ENCODE measurements around the gene RYR2. TPM values are rescaled to one million over a fixed set of nuclear protein-coding genes. Genes with fewer than 3 reads are reported as not detected.

RYR2 gene
- total RNA-seq, 1 experiment from 2014 or later: 2.8 TPM

DNA sequence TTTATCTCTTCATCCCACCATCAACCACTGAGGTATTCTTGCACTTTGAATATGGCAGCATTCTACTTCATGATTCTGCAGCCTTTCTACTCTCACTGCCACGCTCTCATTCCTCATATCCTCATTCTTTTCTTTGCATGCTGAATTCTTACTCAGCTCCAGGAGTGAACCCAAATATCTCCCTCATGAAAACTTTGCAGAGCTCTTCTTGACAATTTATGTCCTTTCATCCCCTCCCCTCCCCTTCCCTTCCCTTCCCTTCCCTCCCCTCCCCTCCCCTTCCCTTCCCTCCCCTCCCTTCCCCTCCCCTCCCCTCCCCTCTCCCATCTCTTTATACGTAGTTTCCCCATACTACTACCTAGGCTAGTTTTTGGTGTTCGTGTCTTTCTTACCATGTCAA is 363.9 kb downstream of the RYR2 start:
- no peak overlapping the region for H3K27ac ChIP-seq (ENCODE audit: low read depth, low read length, poor library complexity, severe bottlenecking)
- POLR2A ChIA-PET (ENCODE audit: low non-redundant PET): no interaction called here
- H3K4me3 ChIP-seq (ENCODE audit: low read depth, low read length, poor library complexity, severe bottlenecking): no peak overlapping the region
- BruUV-seq (replicated peaks): no TSS peak
- no peaks in the 10 kb centered on the region for H3K4me1 ChIP-seq (ENCODE audit: insufficient read depth, low read length, poor library complexity, severe bottlenecking)
- no peaks in the 10 kb centered on the region for H3K27me3 ChIP-seq (replicated peaks; ENCODE audit: insufficient read depth, low read depth, low read length, poor library complexity)
- no peak for DNase-seq (ENCODE audit: low spot score)
- intact Hi-C loops (cut with micrococcal nuclease; ENCODE audit: unreplicated experiment): no loop called here
- CTCF ChIA-PET: no interaction called here
- no peaks in the 10 kb centered on the region for H3K9me3 ChIP-seq (ENCODE audit: low read depth, low read length, poor library complexity, severe bottlenecking)
- no peaks in the 10 kb centered on the region for H3K36me3 ChIP-seq (ENCODE audit: insufficient read depth, low read length, poor library complexity, severe bottlenecking)
- no peak for TF ChIP-seq EZH2 (IDR thresholded peaks at IDR 0.05; ENCODE audit: borderline replicate concordance, low read depth, low read length, poor library complexity, severe bottlenecking)
- TF ChIP-seq, protein P1, sequence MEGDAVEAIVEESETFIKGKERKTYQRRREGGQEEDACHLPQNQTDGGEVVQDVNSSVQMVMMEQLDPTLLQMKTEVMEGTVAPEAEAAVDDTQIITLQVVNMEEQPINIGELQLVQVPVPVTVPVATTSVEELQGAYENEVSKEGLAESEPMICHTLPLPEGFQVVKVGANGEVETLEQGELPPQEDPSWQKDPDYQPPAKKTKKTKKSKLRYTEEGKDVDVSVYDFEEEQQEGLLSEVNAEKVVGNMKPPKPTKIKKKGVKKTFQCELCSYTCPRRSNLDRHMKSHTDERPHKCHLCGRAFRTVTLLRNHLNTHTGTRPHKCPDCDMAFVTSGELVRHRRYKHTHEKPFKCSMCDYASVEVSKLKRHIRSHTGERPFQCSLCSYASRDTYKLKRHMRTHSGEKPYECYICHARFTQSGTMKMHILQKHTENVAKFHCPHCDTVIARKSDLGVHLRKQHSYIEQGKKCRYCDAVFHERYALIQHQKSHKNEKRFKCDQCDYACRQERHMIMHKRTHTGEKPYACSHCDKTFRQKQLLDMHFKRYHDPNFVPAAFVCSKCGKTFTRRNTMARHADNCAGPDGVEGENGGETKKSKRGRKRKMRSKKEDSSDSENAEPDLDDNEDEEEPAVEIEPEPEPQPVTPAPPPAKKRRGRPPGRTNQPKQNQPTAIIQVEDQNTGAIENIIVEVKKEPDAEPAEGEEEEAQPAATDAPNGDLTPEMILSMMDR (conservative IDR thresholded peaks at IDR 0.05; ENCODE audit: low read depth, low read length): no peak

DNA sequence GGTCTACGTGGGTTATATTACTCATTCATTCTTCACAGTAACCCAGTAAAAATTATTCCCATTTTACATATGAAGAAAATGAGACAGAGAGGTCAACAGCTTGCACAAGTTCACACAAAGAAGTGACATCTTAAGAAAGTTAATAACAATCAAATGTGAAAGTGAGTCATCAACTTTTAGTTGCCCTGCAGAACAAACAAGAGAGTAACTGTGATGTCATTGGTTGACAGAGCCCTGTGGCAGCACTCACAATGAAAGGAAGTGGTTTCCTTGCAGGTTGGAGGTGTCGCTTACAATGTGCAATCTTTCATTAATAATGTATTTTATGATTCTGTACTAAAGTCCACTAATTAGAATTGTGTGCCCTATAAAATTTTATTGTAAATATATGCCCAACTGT is 369.6 kb downstream of the RYR2 start:
- Histone ChIP-seq H3K9me3 (ENCODE audit: low read depth, low read length, poor library complexity, severe bottlenecking) (no peaks in the 10 kb centered on the region), H3K4me3 (ENCODE audit: low read depth, low read length, poor library complexity, severe bottlenecking) (no peak overlapping the region), H3K27me3 (replicated peaks; ENCODE audit: insufficient read depth, low read depth, low read length, poor library complexity) (no peaks in the 10 kb centered on the region), H3K27ac (ENCODE audit: low read depth, low read length, poor library complexity, severe bottlenecking) (no peak overlapping the region), H3K4me1 (ENCODE audit: insufficient read depth, low read length, poor library complexity, severe bottlenecking) (no peaks in the 10 kb centered on the region), H3K36me3 (ENCODE audit: insufficient read depth, low read length, poor library complexity, severe bottlenecking) (no peaks in the 10 kb centered on the region)
- no TSS peak for BruUV-seq (replicated peaks)
- TF ChIP-seq EZH2 (IDR thresholded peaks at IDR 0.05; ENCODE audit: borderline replicate concordance, low read depth, low read length, poor library complexity, severe bottlenecking): no peak
- TF ChIP-seq, protein P1 (conservative IDR thresholded peaks at IDR 0.05; ENCODE audit: low read depth, low read length): no peak
- DNase-seq (ENCODE audit: low spot score): no peak
- CTCF ChIA-PET: no interaction called here
- intact Hi-C loops (cut with micrococcal nuclease; ENCODE audit: unreplicated experiment): no loop called here
- POLR2A ChIA-PET (ENCODE audit: low non-redundant PET): no interaction called here

- CTCF ChIA-PET: no interaction called here
- no TSS peak for BruUV-seq (replicated peaks)
- intact Hi-C loops (cut with micrococcal nuclease; ENCODE audit: unreplicated experiment): no loop called here
- POLR2A ChIA-PET (ENCODE audit: low non-redundant PET): no interaction called here
- DNase-seq (ENCODE audit: low spot score): no peak
- TF ChIP-seq, protein P1 (conservative IDR thresholded peaks at IDR 0.05; ENCODE audit: low read depth, low read length): no peak
- TF ChIP-seq EZH2 (IDR thresholded peaks at IDR 0.05; ENCODE audit: borderline replicate concordance, low read depth, low read length, poor library complexity, severe bottlenecking): no peak
- H3K9me3 ChIP-seq (ENCODE audit: low read depth, low read length, poor library complexity, severe bottlenecking): no peaks in the 10 kb centered on the region
- H3K27me3 ChIP-seq (replicated peaks; ENCODE audit: insufficient read depth, low read depth, low read length, poor library complexity): no peaks in the 10 kb centered on the region
- no peak overlapping the region for H3K27ac ChIP-seq (ENCODE audit: low read depth, low read length, poor library complexity, severe bottlenecking)
- H3K4me1 ChIP-seq (ENCODE audit: insufficient read depth, low read length, poor library complexity, severe bottlenecking): no peaks in the 10 kb centered on the region
- H3K36me3 ChIP-seq (ENCODE audit: insufficient read depth, low read length, poor library complexity, severe bottlenecking): no peaks in the 10 kb centered on the region
- H3K4me3 ChIP-seq (ENCODE audit: low read depth, low read length, poor library complexity, severe bottlenecking): no peak overlapping the region
These were observed 375.1 kb downstream of the RYR2 start for GRCh38 chr1:237416924-237417655.

Data from A673 (cell line).